Panc1 (cell line): Measurements from ENCODE around the gene ZCCHC9. TPM values are rescaled to one million over a fixed set of nuclear protein-coding genes. Genes with fewer than 3 reads are reported as not detected.
"Not testable (repeated sequence)": the region's sequence is repeated elsewhere in the genome, so short reads cannot be mapped to it uniquely, and the experiment has no call there.

Source experiments
- ATAC-seq: fragments of 200-7000 bp; cut with Tn5 transposase; 2 replicates; pipeline ENCODE4 v1.9.1; 2020; ENCODE audit warnings: mild to moderate bottlenecking, moderate library complexity
- BruUV-seq: library from RNA; stranded (reverse); fragments of 400-500 nt; replicated peaks from 2 replicates; lab custom pipeline; 2021; lab: Mats Ljungman, UMichigan
- CTCF ChIA-PET: fragments of 300-600 bp; sonication (Branson Sonifier 250); formaldehyde crosslinking; loops from one replicate; lab custom pipeline; 2022; ENCODE audit warnings: antibody characterized with exemption; lab: Charles Lee
- POLR2A ChIA-PET: fragments of 300-600 bp; sonication (Branson Sonifier 250); formaldehyde crosslinking; loops from one replicate; lab custom pipeline; 2022; ENCODE audit warnings: antibody characterized with exemption; lab: Charles Lee
- DNase-seq: peaks from one replicate; pipeline ENCODE4 v3.0.0-alpha.2; 2010; ENCODE audit warnings: low read depth, low spot score
- H3K27ac ChIP-seq: 2 replicates; pipeline ENCODE4 v1.5.1; 2011; ENCODE audit warnings: mild to moderate bottlenecking, low read length, inconsistent platforms
- H3K27me3 ChIP-seq: fragments of 200-500 bp; sonication (Bioruptor generic); 2 replicates; pipeline ENCODE4 v1.6.0; 2014; ENCODE audit warnings: low read length, inconsistent platforms; ENCODE audit not compliant: control insufficient read depth, insufficient read depth
- H3K36me3 ChIP-seq: fragments of 200-500 bp; sonication (Bioruptor generic); 2 replicates; pipeline ENCODE4 v1.5.1; 2014; ENCODE audit warnings: inconsistent platforms, mild to moderate bottlenecking, low read length, moderate library complexity; ENCODE audit not compliant: control insufficient read depth, insufficient read depth
- H3K4me1 ChIP-seq: 2 replicates; pipeline ENCODE4 v1.5.1; 2011; ENCODE audit warnings: inconsistent platforms, mild to moderate bottlenecking, low read length, moderate library complexity; ENCODE audit not compliant: control insufficient read depth, insufficient read depth
- H3K4me3 ChIP-seq, 2 experiments: 2 replicates each; pipeline ENCODE4 v1.5.1; 2011 to 2012; ENCODE audit warnings: low read depth in 2 of 2, low read length in 2 of 2, mild to moderate bottlenecking in 2 of 2, inconsistent platforms in 1 of 2, moderate library complexity in 1 of 2
- H3K9me3 ChIP-seq: fragments of 200-500 bp; sonication (Bioruptor generic); 2 replicates; pipeline ENCODE4 v1.5.1; 2014; ENCODE audit warnings: low read depth, mild to moderate bottlenecking, inconsistent platforms, low read length, moderate library complexity; ENCODE audit not compliant: control insufficient read depth, insufficient read depth
- POLR2AphosphoS5 ChIP-seq: IDR thresholded peaks from 2 replicates; pipeline ENCODE4 v1.6.1; 2012; ENCODE audit warnings: mild to moderate bottlenecking, low read depth, low read length, moderate library complexity
- SIN3A ChIP-seq: IDR thresholded peaks from 2 replicates; pipeline ENCODE4 v1.6.1; 2012; ENCODE audit warnings: low read depth, mild to moderate bottlenecking, low read length, moderate library complexity, borderline replicate concordance; ENCODE audit not compliant: insufficient read depth
- TCF7L2 ChIP-seq: IDR thresholded peaks from 2 replicates; pipeline ENCODE4 v1.6.1; 2011; ENCODE audit warnings: mild to moderate bottlenecking, low read depth, low read length, inconsistent platforms
- in situ Hi-C: cut with HindIII; loops from 2 replicates; pipeline ENCODE4 v1.10.0; 2016; ENCODE audit warnings: low sequenced_read_pairs, low pct_unique_long_range_greater_than_20kb
- intact Hi-C: fragments of 100-400 bp; cut with micrococcal nuclease; formaldehyde crosslinking; loops from one replicate; pipeline ENCODE4 v1.10.0; 2022; ENCODE audit not compliant: unreplicated experiment
- total RNA-seq: library from RNA; stranded (reverse); gene quantifications from one replicate; pipeline ENCODE4 v1.2.1, GENCODE V29; 2021; ENCODE audit not compliant: unreplicated experiment
- TF ChIP-seq, protein P1 (sequence below), 2 experiments: IDR thresholded peaks; 2 replicates each; pipeline ENCODE4 v1.6.1; 2011 to 2012; ENCODE audit warnings: low read depth in 2 of 2, control low read depth in 1 of 2, low read length in 1 of 2, mild to moderate bottlenecking in 1 of 2, moderate library complexity in 1 of 2; ENCODE audit not compliant: insufficient read depth in 1 of 2
- TF ChIP-seq, protein P2 (sequence below): fragments of 450-650 bp; IDR thresholded peaks from 2 replicates; pipeline ENCODE4 v1.5.1; 2017; ENCODE audit warnings: mild to moderate bottlenecking

ZCCHC9 gene
- total RNA-seq, 1 experiment from 2014 or later, result 41.5 TPM

DNA sequence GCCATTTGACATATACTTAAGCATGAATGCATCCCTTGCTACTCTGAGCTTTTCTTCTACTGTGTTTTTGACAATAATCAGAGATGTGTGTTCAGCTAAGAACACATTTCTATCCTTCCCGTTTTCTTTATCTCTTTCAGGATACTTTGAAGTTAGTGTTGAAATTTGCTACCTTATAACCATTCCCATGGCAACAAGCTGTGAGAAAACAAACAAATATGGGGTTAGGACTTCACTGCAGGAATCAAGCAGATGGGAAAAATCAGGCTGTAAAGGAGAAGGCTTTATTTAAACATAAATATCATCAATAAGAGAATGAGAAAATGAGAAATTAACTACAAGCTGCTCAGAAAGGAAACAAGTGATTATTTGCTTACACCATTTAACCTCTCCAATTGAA lies 35.2 kb downstream of the ZCCHC9 start:
- intact Hi-C loops (no loop called here), in situ Hi-C loops (no loop called here)
- H3K27me3 ChIP-seq, result no peaks in the 10 kb centered on the region
- ATAC-seq (no peak), DNase-seq (no peak)
- no TSS peak for BruUV-seq
- H3K4me3 ChIP-seq, result no peak overlapping the region
- no peaks in the 10 kb centered on the region for H3K36me3 ChIP-seq
- no peaks in the 10 kb centered on the region for H3K4me1 ChIP-seq
- no peak overlapping the region for H3K27ac ChIP-seq
- CTCF ChIA-PET, result no interaction called here
- H3K9me3 ChIP-seq, result no peaks in the 10 kb centered on the region
- TF ChIP-seq SIN3A, result no peak
- TF ChIP-seq, protein P1, sequence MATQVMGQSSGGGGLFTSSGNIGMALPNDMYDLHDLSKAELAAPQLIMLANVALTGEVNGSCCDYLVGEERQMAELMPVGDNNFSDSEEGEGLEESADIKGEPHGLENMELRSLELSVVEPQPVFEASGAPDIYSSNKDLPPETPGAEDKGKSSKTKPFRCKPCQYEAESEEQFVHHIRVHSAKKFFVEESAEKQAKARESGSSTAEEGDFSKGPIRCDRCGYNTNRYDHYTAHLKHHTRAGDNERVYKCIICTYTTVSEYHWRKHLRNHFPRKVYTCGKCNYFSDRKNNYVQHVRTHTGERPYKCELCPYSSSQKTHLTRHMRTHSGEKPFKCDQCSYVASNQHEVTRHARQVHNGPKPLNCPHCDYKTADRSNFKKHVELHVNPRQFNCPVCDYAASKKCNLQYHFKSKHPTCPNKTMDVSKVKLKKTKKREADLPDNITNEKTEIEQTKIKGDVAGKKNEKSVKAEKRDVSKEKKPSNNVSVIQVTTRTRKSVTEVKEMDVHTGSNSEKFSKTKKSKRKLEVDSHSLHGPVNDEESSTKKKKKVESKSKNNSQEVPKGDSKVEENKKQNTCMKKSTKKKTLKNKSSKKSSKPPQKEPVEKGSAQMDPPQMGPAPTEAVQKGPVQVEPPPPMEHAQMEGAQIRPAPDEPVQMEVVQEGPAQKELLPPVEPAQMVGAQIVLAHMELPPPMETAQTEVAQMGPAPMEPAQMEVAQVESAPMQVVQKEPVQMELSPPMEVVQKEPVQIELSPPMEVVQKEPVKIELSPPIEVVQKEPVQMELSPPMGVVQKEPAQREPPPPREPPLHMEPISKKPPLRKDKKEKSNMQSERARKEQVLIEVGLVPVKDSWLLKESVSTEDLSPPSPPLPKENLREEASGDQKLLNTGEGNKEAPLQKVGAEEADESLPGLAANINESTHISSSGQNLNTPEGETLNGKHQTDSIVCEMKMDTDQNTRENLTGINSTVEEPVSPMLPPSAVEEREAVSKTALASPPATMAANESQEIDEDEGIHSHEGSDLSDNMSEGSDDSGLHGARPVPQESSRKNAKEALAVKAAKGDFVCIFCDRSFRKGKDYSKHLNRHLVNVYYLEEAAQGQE (IDR thresholded peaks at IDR 0.05; ENCODE audit: insufficient read depth in 1 of 2, low read depth in 2 of 2, low read length in 1 of 2), result no peak
- TF ChIP-seq, protein P2, sequence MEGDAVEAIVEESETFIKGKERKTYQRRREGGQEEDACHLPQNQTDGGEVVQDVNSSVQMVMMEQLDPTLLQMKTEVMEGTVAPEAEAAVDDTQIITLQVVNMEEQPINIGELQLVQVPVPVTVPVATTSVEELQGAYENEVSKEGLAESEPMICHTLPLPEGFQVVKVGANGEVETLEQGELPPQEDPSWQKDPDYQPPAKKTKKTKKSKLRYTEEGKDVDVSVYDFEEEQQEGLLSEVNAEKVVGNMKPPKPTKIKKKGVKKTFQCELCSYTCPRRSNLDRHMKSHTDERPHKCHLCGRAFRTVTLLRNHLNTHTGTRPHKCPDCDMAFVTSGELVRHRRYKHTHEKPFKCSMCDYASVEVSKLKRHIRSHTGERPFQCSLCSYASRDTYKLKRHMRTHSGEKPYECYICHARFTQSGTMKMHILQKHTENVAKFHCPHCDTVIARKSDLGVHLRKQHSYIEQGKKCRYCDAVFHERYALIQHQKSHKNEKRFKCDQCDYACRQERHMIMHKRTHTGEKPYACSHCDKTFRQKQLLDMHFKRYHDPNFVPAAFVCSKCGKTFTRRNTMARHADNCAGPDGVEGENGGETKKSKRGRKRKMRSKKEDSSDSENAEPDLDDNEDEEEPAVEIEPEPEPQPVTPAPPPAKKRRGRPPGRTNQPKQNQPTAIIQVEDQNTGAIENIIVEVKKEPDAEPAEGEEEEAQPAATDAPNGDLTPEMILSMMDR, result no peak
- TF ChIP-seq TCF7L2, result no peak
- TF ChIP-seq POLR2AphosphoS5, result no peak
- POLR2A ChIA-PET, result interaction anchor here (0.5 kb wide), 1 partner anchor 57 kb away, joined by 3 read pairs; no protein-coding TSS in a partner anchor

- ATAC-seq, result no peak
- Histone ChIP-seq H3K27me3 (no peaks in the 10 kb centered on the region), H3K4me3 (no peak overlapping the region), H3K4me1 (no peaks in the 10 kb centered on the region), H3K9me3 (no peaks in the 10 kb centered on the region), H3K36me3 (no peaks in the 10 kb centered on the region), H3K27ac (no peak overlapping the region)
- intact Hi-C loops, result no loop called here
- in situ Hi-C loops, result no loop called here
- no TSS peak for BruUV-seq
- TF ChIP-seq TCF7L2, result no peak
- no peak for TF ChIP-seq POLR2AphosphoS5
- DNase-seq, result no peak
- CTCF ChIA-PET, result no interaction called here
- POLR2A ChIA-PET, result no interaction called here
Observed at GRCh38 chr5:81337803-81338202, 36.4 kb downstream of the ZCCHC9 start.

GRCh38 chr5:81338213-81338612 lies 36.8 kb downstream of the ZCCHC9 start:
- H3K4me1 ChIP-seq, H3K27me3 ChIP-seq, in situ Hi-C loops, intact Hi-C loops, H3K4me3 ChIP-seq, BruUV-seq, POLR2A ChIA-PET, DNase-seq, H3K36me3 ChIP-seq, ATAC-seq, CTCF ChIA-PET, H3K27ac ChIP-seq, H3K9me3 ChIP-seq: not testable (repeated sequence)
